MM.1S (cell line): ENCODE data around the gene LHX5.

Experiments
- EZH2 ChIP-seq: fragments of 300-600 bp; sonication (generic); optimal IDR thresholded peaks from 2 replicates; pipeline ENCODE3; 2017; ENCODE audit warnings: low read depth, mild to moderate bottlenecking, antibody characterized with exemption, low read length, mixed read lengths
- EZH2phosphoT487 ChIP-seq: fragments of 300-600 bp; sonication (generic); IDR thresholded peaks from 2 replicates; pipeline ENCODE4 v1.6.1; 2018; ENCODE audit warnings: antibody characterized with exemption, low read length
- TF ChIP-seq, protein P1 (sequence below): fragments of 300-600 bp; sonication (generic); IDR thresholded peaks from 2 replicates; pipeline ENCODE4 v1.5.1; 2016; ENCODE audit warnings: antibody characterized with exemption, low read length, mixed read lengths

DNA sequence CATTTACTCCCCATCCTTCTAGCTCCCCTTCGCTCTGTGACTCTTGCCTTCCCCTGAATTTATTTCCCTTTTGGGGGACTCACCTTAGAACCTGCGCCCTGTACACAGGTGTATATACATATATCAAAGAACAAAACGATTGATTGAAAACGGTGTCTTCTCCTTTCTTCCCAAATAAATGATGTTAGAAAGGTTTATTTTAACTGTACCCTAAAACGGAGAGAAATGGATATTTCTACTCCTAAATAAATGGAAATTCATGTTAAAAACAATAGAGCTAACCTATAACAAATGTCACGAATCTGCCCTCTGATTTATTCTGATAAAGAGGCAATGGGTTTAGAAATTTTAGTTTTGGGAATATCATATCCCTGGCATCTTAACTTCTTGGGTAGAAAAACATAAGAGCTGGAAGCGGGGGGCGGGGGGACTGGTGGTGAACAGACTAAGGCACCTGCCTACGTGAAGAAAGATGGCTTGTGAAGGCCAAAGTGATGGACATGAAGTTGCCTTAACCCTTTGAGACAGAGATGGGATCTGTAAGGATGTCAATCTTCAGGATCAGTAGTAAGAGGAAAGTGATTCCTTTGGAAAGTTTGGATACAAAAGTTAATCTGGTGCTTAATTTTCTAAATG, 8.8 kb upstream of the LHX5 start:
- no peak for TF ChIP-seq EZH2
- TF ChIP-seq, protein P1, sequence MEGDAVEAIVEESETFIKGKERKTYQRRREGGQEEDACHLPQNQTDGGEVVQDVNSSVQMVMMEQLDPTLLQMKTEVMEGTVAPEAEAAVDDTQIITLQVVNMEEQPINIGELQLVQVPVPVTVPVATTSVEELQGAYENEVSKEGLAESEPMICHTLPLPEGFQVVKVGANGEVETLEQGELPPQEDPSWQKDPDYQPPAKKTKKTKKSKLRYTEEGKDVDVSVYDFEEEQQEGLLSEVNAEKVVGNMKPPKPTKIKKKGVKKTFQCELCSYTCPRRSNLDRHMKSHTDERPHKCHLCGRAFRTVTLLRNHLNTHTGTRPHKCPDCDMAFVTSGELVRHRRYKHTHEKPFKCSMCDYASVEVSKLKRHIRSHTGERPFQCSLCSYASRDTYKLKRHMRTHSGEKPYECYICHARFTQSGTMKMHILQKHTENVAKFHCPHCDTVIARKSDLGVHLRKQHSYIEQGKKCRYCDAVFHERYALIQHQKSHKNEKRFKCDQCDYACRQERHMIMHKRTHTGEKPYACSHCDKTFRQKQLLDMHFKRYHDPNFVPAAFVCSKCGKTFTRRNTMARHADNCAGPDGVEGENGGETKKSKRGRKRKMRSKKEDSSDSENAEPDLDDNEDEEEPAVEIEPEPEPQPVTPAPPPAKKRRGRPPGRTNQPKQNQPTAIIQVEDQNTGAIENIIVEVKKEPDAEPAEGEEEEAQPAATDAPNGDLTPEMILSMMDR = no peak
- TF ChIP-seq EZH2phosphoT487 = no peak
